Hindlimb muscle (tissue), 1 donor: ENCODE results near the gene CDH26. TPM values are rescaled to one million over a fixed set of nuclear protein-coding genes. Genes with fewer than 3 reads are reported as not detected.

Experiments used
- DNase-seq: peaks from one replicate; pipeline ENCODE4 v3.0.0-alpha.2; 2013
- polyA plus RNA-seq: library from polyadenylated mRNA; unstranded; fragments of 120-200 nt; gene quantifications from one replicate; pipeline ENCODE4 v1.2.1, GENCODE V29; 2013; ENCODE audit not compliant: insufficient read length

Gene CDH26
- polyA plus RNA-seq, 1 donor = 0.85 TPM

DNA sequence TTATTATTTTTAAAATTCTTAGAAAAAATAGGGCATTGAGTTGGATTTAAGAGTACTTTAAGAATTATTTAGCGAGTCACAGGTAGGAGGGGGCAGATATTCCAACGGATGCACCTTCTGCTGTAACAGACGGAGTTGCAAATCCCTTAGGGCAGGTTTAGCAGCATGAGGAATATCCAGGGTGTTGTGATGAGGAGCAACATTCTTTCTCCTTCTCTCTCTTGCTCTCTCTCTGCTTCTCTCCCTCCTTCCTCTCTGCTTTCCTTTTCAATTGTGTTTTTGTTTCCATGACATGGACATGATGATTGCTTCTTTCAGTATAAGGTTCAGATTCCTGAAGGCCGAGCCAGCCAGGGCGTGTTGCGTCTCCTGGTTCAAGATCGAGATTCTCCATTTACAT is 28.9 kb downstream of the CDH26 start:
- no peak for DNase-seq

DNA sequence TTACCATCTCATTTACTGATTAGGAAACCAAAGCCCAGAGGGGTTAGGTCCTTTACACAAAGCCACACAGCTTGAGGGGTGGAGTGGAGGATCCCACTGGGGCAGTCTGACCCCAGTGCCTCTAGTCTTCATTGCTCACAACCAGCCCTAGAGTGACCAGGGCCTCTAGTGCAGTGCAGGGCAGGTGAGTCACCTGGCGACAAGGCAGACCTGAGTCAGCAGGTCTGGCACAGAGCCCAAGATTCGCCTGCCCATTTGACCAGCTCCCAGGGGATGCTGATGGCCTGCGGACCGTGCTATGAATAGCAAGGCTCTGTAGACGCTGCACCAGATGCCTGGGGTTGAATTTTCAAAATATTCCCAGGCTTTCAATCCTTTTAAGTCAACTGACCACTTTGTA is 29.9 kb downstream of the CDH26 start:
- DNase-seq = no peak

DNA sequence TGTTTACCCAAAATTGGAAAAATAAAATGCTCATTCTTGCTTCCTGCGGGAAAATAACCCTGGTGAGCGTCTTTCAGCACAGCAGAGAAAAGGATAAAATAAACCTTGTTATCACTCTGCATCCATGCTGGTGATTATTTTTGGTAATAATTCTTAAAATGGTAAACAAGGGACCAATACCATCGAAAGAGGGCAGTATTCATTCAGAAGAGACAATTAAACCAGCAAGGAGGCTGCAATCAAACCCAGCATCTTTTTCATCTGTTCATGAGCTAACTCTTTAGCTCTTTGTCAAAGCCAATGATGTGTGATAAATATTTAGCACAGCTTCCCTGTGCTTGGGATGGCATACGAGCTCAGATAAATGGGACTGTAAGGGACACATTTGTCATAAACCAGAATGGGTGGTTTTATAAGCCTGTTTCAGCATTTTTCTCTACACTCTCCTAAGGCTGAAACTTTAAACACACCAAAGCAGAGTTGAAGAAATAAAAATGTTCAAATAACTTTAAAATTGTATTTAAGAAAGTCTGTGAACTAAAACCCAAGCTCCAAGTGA is 34.4 kb downstream of the CDH26 start:
- DNase-seq = no peak

DNA sequence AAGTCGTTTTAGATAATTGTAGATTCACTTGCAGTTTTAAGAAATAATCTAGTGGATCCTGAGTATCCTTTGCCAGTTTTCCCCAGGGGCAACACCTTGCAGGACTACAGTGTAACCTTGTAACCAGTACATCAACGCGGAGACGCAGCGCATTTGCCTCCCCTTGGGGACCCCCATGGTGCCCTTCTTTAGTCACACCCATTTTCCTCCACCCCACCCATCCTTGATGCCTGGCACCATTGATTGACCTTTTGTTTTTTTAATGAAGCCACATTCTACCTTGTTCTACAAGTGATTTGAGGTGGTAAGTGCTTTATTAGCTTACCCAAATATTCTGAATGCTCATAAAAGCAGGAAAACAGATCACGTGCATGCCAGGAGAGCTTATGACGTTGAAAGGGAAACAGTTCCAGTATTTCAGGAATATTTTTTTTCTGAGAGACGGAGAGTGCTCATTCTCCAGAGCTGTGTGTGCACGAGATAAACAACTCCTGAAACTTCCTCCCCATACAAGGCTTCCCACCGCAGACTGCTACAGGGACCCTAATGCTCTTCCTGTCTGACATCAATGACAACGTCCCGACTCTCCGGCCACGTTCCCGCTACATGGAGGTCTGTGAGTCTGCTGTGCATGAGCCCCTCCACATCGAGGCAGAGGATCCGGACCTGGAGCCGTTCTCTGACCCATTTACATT is 35.7 kb downstream of the CDH26 start:
- DNase-seq = no peak

DNA sequence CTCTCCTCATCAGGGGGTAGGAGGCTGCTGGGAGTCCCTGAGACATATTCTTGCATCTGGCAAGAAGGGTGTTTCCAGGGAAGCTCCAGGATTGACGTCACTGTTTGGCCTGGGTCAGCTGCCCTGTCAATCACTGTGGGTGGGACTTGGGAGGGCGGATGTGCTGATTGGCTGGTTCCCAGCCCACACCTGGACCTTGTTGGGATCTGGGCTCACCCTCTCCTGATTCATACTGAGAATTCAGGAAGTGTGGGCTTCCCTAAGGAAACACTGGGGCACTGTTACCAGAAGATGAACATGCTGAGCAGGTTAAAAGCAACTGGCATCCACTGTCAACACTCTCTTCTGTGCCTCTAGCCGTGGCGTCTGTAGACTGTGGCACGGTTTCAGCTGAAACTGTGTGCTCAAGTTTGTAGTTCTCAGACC is 36.5 kb downstream of the CDH26 start:
- peak; percentile 36 for DNase-seq

DNA sequence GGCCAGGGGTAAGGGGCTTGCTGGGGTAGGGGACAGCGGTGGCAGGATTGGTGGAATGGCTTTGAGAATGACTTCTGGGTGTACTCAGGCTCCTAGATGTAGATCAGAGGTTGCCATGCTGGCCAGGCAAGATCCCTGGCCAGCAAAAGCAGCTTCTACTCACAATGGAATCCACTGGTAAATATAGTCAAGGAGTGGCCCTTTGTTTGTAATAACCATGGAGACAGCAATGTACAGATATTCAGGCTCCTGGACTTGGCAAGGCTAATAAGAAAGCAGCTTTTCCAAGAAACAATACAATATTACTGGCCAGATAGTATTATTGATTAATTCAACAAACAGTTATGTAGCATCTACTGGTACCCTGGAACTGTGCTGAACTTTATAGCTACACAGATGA is 37.9 kb downstream of the CDH26 start:
- no peak for DNase-seq

DNA sequence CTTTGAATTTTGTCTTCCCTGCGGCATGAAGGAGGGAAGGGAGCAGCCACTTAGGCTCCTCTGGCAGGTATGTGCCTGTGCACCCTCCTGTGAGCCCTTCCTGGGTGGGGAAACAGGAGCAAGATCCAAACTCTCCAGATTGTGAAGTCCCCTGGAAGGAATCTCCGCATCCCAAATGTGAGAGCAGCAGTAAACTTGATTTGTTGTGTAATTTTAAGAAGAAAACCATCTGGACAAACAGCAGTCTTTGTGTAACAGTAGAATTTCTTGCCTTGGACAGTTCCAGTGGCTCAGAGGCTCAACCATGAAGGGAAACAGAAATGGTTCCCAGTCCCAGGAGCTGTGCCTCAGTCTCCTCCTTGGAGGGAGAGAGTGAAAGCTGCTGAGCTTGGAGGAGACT is 39.7 kb downstream of the CDH26 start:
- no peak for DNase-seq

DNA sequence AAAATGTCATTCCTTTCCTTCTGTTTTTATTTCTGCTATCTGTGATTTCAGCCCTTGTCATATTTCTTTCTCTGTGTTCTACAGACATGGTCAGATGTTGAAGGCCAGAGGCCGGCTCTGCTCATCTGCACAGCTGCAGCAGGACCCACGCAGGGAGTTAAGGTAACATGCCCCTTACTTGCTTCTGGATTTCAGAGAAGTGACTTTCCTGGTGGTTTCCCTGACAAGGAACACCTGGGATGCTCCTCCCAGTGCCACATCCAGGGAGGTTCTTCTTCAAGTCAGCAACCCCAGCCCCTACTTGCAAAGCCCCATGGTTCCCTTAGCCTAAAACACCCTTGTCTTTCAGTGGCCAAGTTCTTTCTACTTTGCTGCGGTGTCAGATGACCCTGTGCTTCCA is 41.3 kb downstream of the CDH26 start:
- no peak for DNase-seq

DNA sequence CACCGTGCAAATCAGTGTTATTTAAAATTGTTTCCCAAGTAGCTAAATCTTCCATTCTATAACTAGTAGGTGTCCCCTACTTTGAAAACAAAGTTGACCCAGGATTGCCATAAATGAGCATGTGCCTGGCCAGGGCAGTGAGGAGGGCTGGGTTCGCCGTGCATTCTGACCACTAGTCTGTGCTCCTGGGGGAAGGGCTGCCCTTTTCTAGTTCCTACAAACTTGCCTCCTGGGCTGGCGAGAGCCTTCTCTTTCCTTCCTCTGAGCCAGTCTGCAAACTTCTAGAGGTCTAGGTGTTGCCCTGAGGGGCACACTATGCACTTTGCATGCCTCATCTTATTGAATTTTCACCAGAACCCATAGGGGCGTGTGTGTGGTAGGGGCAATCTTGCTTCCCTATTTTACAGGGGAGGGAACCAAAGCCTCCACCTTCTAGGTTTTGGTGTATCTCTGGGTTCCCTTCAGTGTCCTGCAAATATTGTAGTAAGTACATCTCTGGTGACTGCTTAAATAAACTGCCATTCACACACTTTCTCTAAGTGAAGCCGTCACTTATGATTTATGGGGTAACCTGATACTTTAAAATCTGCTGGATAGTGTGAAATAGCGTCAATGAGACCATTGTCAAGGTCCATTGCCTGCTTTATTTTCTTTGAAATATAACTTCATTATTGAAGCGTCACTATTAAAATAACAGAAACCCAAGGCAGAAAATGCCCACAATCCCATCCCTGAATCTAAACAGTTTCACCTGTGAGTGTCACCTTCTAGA is 42.2 kb downstream of the CDH26 start:
- DNase-seq = no peak

DNA sequence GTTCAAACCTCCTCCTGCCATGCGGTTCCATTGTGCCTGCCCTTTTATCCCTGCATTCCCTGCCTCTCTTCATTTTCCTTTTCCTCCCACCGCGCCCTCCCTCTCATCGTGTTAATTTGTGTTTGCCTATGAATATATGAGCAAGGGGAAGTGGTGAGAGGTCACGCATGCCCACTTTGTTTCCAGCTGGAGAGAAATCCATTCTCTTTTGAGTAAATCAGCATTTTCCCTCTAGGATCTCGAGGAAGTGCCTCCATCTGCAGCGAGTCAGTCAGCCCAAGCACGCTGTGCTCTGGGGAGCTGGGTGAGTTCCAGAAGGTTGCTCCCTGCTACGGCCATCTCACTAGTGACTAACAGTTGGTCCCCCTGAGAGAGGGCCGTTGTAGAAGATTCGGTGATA is 42.9 kb downstream of the CDH26 start:
- no peak for DNase-seq

DNA sequence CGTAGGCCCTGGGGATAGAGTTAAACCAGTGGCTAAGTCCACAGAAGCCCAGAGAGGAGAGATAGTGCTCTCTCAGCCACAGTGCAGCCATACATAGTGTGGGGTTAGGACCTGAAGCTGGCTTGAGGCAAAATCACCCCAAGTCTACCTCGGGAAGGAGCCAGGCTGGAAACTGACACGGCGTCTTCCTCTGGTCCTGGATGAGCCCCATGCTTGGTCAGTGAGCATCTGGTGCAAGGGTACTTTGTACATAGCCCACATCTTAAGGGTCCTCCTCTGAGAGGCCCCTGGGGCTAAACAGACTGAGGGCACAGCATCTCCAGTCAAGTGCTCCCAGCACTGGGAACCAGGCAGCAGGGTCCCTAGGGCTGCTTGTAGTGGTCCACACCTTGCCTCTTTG is 45.6 kb downstream of the CDH26 start:
- DNase-seq = no peak

DNA sequence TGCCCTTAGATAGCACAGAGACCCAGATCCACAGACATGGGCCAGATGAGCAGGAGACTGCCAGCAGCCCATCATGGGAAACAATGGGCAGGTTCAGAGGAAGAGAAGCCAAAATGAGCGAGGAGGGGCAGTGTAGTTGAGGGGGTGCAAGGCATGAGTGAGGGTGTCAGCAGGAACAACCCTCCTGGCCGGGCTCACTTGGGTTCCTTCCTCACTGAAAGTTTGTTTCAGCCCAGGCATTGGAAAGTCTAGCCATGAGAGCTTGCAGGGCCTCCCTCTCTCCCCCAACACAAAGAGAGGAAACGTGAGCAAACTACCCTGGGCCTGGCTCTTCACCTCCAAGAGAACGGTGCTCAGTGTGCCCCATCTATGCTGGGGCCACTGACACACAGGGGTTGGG is 48.0 kb downstream of the CDH26 start:
- no peak for DNase-seq

DNA sequence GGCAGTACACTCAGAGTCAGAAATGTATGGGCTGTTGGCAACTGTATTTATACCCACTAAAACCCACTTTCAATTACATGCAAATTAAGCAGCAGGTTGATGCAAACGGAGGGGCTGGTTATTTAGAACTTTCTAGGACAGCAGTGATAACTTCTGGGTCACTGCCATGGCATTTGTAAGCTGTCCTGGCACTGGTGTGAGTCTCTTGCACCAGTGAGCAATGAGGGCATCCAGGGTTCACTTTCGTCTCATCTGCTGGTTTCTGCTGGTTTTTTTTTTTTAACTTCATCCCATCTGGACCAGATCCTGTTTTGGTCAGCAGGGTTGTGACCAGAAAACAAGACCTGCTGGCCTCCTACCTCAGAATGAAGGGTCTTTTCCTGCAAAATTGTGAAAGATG is 49.2 kb downstream of the CDH26 start:
- DNase-seq = peak; percentile 36

DNA sequence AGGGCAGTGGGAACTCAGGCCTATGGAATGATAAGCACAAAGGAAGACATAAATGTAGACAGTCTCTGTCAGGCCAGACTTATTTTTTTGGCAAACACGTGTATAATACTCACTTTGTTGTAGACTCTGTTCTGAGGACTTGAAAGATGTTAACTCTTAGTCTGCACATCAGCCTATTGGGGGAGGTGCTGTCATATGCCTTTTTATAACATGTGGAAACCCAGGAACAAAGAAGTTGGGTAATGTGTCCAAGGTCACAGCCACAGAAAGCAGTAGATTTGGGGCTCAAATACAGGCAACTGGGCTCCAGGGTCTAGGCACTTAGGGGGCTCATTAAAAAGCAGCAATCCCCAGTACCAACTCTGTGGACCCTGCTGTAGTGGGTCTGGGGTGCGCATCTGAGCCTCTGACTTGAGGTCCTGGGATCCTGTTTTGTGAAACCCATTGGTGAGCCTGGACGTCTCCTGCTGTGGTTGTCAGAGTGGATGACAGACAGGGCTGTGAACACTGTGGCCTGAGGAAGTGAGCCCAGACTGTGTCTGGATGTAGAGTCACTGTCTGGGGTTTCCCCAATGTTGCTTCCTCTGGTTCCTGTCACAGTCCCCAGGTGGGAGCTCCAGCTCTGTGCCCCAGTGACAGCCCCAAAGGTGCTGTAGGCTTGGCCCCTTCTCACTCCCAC is 50.0 kb downstream of the CDH26 start:
- DNase-seq = no peak

DNA sequence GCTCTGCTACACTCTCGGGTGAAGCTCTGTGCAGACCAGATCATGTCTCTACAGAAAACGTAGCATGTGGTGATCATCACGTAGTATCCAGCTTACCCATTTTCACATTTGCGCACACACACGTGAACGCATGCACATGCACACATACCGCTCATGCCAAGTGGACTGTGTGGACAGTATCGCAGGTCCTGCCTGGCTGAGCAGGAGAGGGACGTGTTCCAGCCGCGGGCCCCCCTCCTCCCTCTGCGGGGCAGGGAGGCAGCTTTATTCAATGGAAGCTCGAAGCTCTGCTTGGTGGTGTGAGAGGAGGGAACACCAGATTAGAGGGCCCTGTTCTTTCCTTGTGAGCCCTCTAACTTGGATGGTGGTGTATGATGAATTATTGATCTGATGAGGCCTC is 51.1 kb downstream of the CDH26 start:
- no peak for DNase-seq

DNA sequence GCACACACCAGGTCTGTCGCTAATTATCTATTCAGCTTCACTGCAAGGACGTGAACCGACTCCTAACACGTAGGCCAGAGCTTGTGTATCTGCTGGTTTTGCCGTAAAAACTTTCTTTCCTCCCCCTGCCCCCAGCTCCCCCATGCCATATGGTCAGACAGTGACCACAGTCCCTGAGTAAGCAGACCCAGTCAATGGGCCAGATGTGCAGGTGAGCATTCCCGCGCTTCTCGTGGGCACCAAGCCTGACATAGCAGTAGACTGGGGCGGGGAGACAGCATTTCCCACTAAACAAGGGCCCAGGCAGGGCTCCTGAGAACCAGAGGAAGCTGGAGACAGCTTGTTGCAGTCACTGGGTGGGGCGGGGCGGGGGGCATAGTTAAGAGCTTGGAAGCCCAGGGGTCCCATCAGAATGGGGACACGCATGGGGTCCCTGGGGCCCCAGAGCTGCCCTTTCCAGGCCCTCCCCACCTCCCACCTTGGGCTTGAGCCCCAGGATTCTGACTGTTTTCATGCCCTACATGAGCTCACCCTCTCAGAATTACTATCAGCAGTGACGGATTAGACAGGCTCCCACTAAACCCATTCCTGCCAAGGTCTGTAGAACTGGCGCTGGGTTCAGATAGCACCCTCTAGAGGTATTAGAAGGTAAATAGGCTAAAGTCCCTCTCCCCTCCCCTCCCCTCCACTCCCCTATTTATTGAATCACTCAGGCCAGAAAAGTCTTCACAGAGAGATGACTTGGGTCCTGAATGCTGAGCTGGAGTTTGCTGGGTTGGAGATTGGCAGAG is 51.8 kb downstream of the CDH26 start:
- DNase-seq = no peak

DNA sequence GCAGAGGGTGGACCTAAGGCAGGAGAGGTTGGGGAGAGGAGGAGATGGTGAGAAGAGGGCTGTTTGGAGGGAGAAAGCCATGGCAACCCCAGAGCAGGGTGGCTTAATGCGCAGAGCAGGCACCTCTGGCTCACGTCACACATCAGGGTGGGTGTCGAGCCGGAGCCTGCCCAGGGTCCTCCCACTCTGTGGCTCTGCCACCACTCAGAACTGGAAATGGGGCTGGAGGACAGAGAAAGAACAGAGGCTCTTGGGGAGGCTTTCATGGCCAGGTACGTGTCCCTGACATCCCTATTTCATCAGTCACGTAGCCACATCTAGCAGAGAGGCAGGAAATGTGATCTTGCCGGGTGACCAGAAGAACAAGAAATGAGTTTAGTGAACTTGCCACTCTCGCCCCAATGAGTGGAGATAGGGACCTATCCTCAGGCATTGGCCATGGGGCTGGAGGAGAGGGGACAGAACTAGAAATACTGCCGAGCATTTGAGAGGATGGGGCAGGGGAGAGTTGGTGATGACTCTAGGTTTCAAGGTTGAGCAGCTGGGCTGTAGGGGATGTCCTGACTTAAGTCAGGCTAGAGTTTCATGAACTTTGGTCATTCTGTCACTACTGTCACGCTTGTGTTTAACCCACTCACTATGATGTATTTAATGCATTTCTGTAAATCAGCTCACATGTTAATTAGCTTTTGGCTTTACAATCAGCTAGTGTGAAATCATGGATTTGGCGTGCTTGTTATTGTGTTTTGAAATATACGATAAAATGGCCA is 52.7 kb downstream of the CDH26 start:
- DNase-seq = no peak

DNA sequence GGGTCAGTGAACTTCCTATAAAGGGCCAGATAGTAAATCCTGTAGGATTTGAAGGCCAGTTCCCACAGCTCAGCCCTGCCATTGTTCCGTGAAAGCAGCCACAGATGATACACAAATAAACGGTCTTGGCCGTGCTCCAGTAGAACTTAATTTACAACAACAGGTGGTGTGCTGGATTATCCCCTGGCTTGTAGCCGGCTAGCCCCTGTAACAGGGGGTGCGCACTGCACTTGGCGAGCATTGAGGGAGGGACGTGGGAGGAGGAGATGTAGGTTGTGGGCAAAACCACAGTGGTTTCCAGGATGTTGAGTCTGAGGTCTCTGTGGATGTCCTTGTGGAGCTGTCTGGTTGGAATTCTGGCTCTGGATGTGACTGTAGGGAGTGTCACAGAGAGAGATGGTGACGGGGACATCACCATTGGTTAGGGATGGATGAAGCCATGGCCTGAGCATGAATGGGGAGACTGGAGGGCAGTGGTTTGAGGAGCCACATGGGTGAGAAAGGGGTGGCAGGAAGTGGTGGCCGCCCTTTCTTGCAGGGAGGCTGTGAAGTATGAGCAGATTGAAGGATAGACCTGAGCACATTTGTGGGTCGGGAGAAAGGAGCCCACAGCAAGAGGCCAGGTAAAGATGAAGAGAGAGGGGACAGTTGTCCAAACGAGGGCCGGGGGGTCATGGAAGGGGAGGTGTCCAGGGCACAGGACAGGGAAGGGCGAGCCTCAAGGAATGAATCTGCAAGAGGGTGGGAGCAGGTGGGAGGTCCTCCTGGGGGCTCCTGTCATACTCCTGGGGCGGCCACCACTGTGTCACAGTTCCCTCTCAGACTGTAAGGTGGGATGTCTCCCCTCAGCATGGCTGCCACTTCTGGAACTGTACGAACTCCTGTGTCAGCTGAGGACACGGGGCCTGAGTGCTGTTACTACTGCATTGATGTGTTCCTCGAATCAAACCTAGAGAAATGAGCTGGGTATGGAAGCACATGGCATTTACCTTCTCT is 53.6 kb downstream of the CDH26 start:
- DNase-seq = peak; percentile 59

DNA sequence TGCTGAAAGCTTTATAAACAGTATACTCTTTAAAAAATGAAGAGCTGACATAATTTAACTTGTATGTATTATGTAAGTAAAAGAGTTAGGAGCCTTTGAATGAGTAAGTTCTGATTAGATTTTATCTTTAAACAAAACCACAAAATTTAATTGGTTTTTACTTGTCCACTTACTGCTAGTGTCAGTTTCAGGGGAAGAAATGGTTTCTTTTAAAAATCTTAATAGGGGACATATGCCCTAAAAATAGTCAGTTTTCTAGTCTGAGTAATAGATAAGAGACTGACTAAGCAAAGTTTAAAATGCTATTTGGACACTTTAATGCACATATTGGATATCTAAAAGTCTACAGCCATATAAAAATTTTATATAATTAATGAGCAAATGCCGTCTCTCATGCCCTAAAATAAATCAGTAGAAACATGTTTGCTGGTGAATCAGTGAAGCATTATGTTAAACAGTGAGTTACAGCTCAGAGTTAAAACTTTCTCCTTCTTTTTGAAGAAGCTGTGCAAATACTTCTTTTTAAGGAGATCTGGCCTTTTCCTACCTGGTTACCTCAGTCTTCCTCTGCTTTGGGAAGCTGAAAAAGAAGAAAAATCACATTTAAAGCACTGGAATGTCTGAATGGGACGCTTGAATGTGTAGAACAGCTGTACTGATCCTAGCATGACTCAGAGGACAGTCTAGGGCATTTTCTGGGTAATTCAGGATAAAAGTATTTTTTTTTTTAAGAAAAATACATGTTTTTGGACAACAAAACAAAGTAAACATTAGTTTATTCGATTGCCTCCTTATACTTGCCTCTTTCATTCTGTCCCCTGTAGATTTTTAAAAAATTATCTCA is 55.3 kb downstream of the CDH26 start:
- no peak for DNase-seq

DNA sequence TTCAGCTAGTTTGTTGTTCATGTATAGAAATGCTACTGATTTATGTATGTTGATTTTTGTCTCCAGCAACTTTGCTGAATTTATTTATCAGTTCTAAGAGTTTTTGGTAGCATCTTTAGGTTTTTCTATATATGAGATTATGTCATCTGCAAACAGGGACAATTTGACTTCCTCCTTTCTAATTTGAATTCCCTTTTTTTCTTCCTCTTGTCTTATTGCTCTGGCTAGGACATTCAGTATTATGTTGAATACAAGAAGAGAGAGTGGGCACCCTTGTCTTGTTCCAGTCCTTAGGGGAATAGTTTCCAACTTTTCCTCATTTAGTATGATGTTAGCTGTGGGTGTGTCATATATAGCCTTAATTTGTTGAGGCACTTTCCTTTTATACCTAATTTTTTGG is 58.2 kb downstream of the CDH26 start:
- DNase-seq = no peak
